ENCODE results near the gene DAB1.
"Not testable (repeated sequence)": the region's sequence is repeated elsewhere in the genome, so short reads cannot be mapped to it uniquely, and the experiment has no call there.

The DAB1 gene

DNA sequence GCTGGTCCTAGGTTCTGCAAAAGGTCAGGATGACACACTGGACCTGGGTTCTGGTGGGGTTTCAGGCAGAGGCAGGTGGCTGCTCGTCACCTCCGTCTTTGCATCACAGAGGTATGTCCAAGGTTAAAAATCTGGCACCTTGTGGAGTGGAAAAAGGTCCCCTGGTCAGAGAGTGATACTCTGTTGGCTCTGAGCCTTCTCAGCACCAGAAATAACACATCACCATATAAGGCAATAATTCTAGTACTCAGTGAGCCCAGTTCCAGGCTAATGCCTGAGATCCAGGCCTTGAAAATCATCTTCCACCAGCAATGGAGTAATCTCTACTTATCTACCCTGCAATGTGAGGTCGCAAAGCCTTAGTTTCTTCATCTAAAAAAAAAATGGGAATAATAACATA lies 330.7 kb downstream of the DAB1 start:
- H3K36me3 ChIP-seq (ENCODE audit: low read depth) = no peaks in the 10 kb centered on the region
- TF ChIP-seq CTCF (IDR thresholded peaks at IDR 0.05; ENCODE audit: poor library complexity, severe bottlenecking) = no peak
- no peak for ATAC-seq (ENCODE audit: low read depth)
- H3K27ac ChIP-seq (ENCODE audit: poor library complexity, severe bottlenecking) = no peak overlapping the region
- H3K4me1 ChIP-seq (ENCODE audit: insufficient read depth, poor library complexity, severe bottlenecking) = no peaks in the 10 kb centered on the region
- H3K27me3 ChIP-seq (ENCODE audit: insufficient read depth, poor library complexity, severe bottlenecking) = no peaks in the 10 kb centered on the region
- DNase-seq (ENCODE audit: low spot score) = no peak
- H3K9me3 ChIP-seq (ENCODE audit: severe bottlenecking) = no peaks in the 10 kb centered on the region
- H3K4me3 ChIP-seq (ENCODE audit: severe bottlenecking) = no peak overlapping the region

GRCh38 chr1:57091642-57092041 lies 332.2 kb downstream of the DAB1 start:
- TF ChIP-seq CTCF (IDR thresholded peaks at IDR 0.05; ENCODE audit: poor library complexity, severe bottlenecking) = no peak

DNA sequence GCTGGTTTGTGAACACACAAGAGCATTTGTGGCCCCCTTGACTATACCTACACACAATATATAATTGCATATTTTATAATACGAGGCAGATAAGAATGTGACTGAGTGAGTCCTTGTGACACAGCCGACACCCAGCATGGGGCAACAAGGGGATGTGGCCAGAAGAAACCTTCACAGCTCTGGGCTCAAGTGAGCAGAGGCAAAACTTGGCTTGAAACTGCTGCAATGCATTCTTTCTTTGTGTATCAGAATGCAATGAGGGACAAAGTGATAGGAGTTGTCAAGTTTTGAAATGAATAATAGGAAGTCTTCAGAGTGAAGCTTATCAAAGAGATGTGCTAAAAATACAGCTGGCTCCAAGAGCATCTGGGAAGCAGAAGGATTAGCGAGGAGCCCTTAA lies 334.0 kb downstream of the DAB1 start:
- H3K36me3 ChIP-seq (ENCODE audit: low read depth) = no peaks in the 10 kb centered on the region
- no peaks in the 10 kb centered on the region for H3K27me3 ChIP-seq (ENCODE audit: insufficient read depth, poor library complexity, severe bottlenecking)
- H3K4me1 ChIP-seq (ENCODE audit: insufficient read depth, poor library complexity, severe bottlenecking) = no peaks in the 10 kb centered on the region
- no peak overlapping the region for H3K4me3 ChIP-seq (ENCODE audit: severe bottlenecking)
- ATAC-seq (ENCODE audit: low read depth) (no peak), DNase-seq (ENCODE audit: low spot score) (no peak)
- no peak overlapping the region for H3K27ac ChIP-seq (ENCODE audit: poor library complexity, severe bottlenecking)
- no peak for TF ChIP-seq CTCF (IDR thresholded peaks at IDR 0.05; ENCODE audit: poor library complexity, severe bottlenecking)
- H3K9me3 ChIP-seq (ENCODE audit: severe bottlenecking) = no peaks in the 10 kb centered on the region

More at GRCh38 chr1:57091642-57092041, 332.2 kb downstream of the DAB1 start:
- Histone ChIP-seq H3K36me3 (ENCODE audit: low read depth) (no peaks in the 10 kb centered on the region), H3K9me3 (ENCODE audit: severe bottlenecking) (no peaks in the 10 kb centered on the region), H3K4me1 (ENCODE audit: insufficient read depth, poor library complexity, severe bottlenecking) (no peaks in the 10 kb centered on the region), H3K27ac (ENCODE audit: poor library complexity, severe bottlenecking) (no peak overlapping the region), H3K4me3 (ENCODE audit: severe bottlenecking) (no peak overlapping the region), H3K27me3 (ENCODE audit: insufficient read depth, poor library complexity, severe bottlenecking) (no peaks in the 10 kb centered on the region)
- no peak for DNase-seq (ENCODE audit: low spot score)
- no peak for ATAC-seq (ENCODE audit: low read depth)

- Histone ChIP-seq H3K9me3 (ENCODE audit: severe bottlenecking) (no peaks in the 10 kb centered on the region), H3K4me3 (ENCODE audit: severe bottlenecking) (no peak overlapping the region), H3K36me3 (ENCODE audit: low read depth) (no peaks in the 10 kb centered on the region), H3K27me3 (ENCODE audit: insufficient read depth, poor library complexity, severe bottlenecking) (no peaks in the 10 kb centered on the region), H3K4me1 (ENCODE audit: insufficient read depth, poor library complexity, severe bottlenecking) (no peaks in the 10 kb centered on the region), H3K27ac (ENCODE audit: poor library complexity, severe bottlenecking) (no peak overlapping the region)
- no peak for TF ChIP-seq CTCF (IDR thresholded peaks at IDR 0.05; ENCODE audit: poor library complexity, severe bottlenecking)
- DNase-seq (ENCODE audit: low spot score) (no peak), ATAC-seq (ENCODE audit: low read depth) (no peak)
Observed at GRCh38 chr1:57089221-57089620, 334.6 kb downstream of the DAB1 start.

GRCh38 chr1:57088653-57089052 lies 335.2 kb downstream of the DAB1 start:
- H3K4me3 ChIP-seq (ENCODE audit: severe bottlenecking) = no peak overlapping the region
- no peaks in the 10 kb centered on the region for H3K36me3 ChIP-seq (ENCODE audit: low read depth)
- TF ChIP-seq CTCF (IDR thresholded peaks at IDR 0.05; ENCODE audit: poor library complexity, severe bottlenecking) = no peak
- no peaks in the 10 kb centered on the region for H3K27me3 ChIP-seq (ENCODE audit: insufficient read depth, poor library complexity, severe bottlenecking)
- H3K9me3 ChIP-seq (ENCODE audit: severe bottlenecking) = no peaks in the 10 kb centered on the region
- DNase-seq (ENCODE audit: low spot score) = no peak
- H3K27ac ChIP-seq (ENCODE audit: poor library complexity, severe bottlenecking) = no peak overlapping the region
- ATAC-seq (ENCODE audit: low read depth) = no peak
- no peaks in the 10 kb centered on the region for H3K4me1 ChIP-seq (ENCODE audit: insufficient read depth, poor library complexity, severe bottlenecking)

- not testable (repeated sequence) for H3K27ac ChIP-seq (ENCODE audit: poor library complexity, severe bottlenecking); H3K4me1 ChIP-seq (ENCODE audit: insufficient read depth, poor library complexity, severe bottlenecking); H3K9me3 ChIP-seq (ENCODE audit: severe bottlenecking); DNase-seq (ENCODE audit: low spot score); ATAC-seq (ENCODE audit: low read depth); H3K27me3 ChIP-seq (ENCODE audit: insufficient read depth, poor library complexity, severe bottlenecking); H3K4me3 ChIP-seq (ENCODE audit: severe bottlenecking); H3K36me3 ChIP-seq (ENCODE audit: low read depth)
Observed at GRCh38 chr1:57087660-57088059, 336.2 kb downstream of the DAB1 start.
